ENCODE measurements around the gene ZFYVE28.

ZFYVE28 gene

DNA sequence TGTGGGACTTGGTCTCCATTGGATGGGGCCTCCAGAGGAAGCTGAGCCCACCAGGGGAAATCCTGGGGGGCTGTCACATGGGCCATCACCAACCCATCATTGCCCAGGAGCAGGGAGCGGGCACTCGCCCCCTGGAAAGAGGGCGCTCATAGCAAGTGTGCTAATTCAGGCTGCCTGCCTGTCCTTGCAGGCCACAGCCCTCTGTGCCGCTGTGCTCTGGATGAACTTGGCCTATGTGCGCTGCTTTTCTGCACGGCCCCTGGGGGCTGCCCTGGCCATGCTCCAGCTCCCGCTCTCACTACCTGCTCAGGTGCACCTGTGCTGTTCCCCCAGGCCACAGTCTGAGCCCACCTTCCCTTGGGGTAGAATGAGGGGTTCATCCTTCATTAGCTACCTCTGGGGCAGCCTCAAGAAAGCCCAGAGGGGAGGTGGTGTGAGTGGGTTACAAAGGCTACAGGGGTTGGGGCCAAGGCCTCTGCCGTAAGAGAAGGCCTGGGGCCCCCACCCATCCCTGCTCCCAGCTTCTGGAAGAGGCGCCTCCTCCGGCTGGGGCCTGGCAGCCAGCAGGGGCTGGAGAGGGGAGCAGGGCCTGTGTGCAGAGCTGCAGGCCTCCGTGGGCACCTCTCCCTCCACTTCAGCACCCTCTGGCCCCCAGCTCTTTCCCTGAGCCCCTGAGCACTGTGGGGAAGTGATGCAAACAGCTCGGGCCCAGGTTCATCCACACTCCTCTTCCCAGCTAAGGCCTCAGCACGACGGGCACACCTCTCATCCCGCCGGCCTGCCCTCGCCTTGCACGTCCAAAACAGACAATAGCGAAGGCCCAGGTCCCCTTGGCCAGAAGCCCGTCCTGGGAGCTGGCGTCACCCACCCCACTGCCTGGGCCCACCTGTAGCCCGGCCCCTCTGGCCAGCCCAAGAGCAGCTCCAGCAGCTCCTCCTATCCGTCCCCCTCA, 9.2 kb upstream of the ZFYVE28 start:
- DNase-seq, result no peak

GRCh38 chr4:2426711-2427275, 8.3 kb upstream of the ZFYVE28 start:
- no peak for DNase-seq

DNA sequence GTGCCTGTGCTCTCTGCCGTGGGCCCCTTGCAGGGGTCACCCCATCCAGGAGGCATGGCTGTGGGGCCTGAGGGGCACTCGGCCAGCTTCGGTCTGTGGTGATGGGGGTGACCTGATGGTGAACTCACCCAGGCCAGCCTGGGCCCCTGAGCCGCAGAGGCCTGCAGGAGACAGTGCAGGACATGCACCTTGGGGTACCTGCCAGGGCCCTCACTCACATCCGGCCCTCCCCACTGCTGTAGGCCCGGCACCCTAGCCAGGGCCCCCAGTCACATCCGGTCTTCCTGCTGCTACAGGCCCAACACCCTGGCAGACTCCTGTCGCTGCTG, 7.6 kb upstream of the ZFYVE28 start:
- no peak for DNase-seq

DNA sequence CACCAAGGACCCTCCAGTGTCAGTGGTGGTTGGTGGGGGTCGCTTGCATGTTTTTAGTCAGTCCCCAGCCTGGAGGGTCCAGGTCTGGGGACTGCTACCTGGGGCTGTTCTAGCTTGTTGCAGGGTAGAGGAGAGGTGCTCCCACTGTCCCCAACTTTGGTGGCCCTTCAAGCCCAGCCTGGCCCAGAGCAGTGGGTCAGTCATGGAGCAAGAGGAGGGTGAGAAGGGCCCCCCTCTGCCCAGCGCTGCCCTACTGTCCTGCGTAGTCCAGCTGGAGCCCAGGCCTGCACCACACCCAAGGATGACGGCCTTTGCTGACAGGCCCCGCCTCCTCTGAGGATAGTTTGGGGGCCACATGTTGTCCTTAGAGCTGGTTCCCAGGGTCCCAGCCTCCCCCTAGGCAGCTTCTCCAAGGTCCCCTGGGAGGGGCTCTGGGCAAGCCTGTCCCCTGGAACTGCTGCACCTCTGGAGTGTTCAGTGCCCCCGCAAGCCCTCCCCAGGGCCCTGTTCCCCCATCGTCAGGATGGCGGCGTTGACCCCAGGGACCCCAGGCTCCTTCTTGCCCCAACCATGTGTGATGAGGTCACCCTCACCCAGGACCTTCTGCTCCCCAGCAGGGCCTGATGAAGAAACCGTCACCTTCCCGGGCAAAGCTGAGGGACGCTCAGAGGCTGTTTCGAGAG, 7.1 kb upstream of the ZFYVE28 start:
- no peak for DNase-seq

DNA sequence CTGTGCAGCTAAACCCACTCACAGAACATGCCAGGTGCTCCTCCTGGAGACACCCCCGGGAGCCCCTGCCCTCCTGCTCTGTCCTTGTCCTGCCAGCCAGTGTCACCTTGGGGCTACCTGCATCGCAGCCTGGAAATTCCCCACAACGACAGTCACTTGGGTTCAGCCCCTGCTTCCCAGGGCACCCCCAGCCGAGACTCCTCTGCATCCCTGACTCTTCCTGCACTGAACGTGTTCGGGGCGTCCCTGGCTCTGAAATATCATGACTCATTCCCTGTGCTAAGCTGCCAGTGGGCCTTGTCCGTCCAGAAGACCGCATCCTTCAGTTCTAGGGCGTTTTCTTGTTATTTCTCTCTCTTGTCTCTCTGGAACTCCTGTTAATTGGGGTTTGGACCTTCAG, 6.1 kb upstream of the ZFYVE28 start:
- DNase-seq, result no peak

- no peak for DNase-seq
Observed at GRCh38 chr4:2423695-2424094, 5.2 kb upstream of the ZFYVE28 start.

GRCh38 chr4:2423066-2423465, 4.6 kb upstream of the ZFYVE28 start:
- no peak for DNase-seq

- DNase-seq, result no peak
Observed at GRCh38 chr4:2421928-2422327, 3.5 kb upstream of the ZFYVE28 start.

GRCh38 chr4:2419814-2420213, 1.4 kb upstream of the ZFYVE28 start:
- DNase-seq, result no peak

DNA sequence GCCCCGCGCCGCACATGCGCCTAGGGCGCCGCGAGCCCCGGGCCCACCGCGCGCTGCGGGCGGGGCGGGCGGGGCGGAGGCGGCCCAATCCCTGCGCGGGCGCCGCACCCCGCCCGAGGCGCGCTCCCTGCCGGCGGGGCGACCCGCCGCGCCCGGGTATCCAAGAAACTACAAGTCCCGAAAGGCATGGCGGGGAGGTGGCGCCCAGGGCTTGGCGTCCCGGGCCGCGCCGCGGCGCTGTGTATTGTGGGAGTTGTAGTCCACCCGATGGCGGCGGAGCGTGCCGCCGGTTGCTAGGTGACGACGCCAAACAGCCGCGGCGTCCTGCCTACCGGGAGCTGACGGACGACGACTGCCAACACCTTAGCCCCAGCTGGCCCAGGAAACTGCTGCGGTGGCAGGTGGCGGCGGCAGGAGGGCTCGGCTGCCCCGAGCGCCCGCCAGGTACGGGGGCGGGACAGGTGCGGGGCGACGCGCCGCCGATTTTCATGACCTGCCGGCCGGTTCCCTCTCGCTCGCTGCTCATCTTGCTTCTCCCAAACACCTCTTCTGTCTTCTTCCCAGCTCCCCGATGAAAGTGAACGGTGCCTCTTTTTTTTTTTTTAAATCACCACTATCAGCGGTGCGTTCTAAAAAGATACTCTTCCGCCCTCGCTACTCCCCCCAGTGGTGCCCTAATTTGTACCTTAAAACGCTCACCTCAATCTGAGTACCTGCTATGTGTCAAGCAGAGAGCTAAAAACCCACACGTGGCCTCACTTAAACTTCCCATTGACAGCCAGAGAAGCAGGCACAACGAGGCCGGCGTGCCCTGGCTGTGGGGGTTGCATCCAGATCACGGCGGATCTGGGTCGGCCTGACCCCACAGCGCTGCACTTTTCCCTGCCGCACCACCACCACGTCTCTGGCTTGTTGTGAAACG, 466 bp upstream of the ZFYVE28 start, which contains the start of gene CFAP99:
TSS of gene CFAP99 (plus strand) at position 306 of the 922 bp plus-strand sequence.
- peak; percentile 98 for DNase-seq

- DNase-seq, result no peak
Observed at GRCh38 chr4:2417226-2417764, 1.1 kb downstream of the ZFYVE28 start.

DNA sequence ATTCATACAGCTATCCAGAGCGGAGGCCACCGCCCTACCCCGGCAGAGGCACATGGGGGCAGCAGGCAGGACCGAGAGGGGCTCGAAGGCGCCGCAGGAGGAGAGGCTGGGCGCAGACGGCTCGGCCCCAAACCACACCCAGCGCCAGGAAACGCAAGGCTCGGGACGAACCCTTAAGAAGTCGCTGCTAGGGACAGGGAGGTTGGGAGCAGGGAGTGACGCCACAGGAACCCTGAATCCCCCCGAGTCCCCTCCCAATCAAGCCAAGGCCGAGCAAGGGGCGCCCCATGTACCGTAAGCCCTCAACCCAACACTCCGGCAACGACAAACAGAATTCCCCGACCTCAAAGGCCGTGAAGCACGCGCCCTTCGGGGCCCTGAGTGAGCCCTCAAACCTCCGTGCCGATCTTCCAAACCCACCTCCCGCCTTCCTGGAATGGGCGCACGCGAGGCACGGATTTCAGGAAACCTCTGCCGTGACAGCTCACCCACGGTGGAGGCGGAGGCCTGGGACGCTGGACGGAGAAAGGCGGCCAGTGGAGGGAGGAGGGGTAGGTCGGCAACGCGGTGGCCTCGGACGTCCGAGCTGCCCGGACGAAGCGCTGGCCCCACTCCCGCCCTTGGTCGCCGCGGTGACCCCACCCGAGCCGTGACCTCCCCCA, 1.8 kb downstream of the ZFYVE28 start:
- peak; percentile 12 for DNase-seq

GRCh38 chr4:2415881-2416563, 2.4 kb downstream of the ZFYVE28 start:
- no peak for DNase-seq

DNA sequence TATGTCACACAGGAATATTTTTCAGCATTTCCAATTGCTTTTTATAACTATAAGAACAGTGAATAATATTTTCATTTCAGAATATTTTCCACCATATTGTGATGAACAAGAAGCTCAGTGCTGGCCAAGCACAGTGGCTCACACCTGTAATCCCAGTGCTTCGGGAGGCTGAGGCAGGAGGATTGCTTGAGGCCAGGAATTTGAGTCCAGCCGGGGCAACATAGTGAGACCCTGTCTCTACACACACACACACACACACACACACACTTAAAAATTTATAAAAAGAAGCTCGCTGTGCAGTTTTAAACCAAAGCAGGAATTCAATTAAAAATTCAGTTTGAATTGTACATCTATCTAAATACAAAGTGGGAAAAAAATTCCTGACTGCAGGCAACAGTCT, 3.2 kb downstream of the ZFYVE28 start:
- DNase-seq, result no peak

DNA sequence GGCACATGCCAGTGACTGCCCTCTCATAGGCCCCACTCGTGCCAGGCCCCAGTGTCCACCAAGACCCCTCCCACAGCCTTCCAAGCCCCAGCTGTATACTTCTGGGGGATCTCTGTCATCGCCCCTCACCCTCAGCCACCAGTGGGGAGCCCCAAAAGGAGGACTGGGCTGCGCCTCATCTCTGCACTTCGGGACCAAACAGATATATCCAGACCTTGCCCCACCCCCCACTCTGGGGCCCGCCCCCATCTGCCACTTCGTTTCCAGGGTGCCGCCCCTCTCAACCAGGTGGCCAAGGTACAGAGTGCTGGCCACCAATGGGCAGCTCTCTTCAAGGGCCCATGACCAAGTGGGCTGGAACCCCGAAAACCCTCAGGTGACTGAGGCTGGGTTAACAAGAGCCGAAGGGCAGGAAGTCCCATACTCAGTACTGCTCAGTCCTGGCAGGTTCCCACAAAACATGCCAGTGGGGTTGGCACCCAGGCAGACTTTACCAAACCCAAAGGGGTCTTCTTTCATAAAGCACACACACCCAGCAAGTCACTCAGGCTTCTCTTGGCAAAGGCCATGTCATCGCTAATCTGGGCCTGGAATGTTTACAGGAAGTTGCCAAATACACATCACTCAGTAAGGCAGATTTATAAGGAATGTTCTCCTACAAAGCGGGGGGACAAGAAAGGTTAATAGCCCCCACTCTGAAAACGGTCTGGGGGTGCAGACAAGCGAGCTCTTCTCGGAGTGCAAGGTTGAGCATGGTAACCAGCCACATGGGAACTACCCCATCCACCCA, 4.4 kb downstream of the ZFYVE28 start:
- peak; percentile 13 for DNase-seq

GRCh38 chr4:2412885-2413716, 5.3 kb downstream of the ZFYVE28 start:
- peak; percentile 86 for DNase-seq

DNA sequence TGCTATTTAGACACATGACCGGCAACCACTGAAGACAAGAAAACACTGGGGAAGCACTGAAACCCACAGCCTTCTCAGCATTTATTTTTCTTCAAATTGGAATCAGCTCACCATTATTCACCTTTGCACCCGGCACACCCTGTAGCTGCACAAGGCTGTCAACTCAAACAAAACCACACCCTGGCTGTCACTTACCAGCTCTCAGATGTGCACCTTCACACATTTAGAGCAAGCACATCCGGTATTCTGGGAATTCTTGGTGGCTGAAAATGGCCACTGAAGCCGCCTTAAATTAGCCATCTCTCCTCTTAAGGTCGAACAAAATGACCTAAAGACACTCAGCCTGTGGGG, 5.9 kb downstream of the ZFYVE28 start:
- DNase-seq, result peak; percentile 62

GRCh38 chr4:2411786-2412510, 6.5 kb downstream of the ZFYVE28 start:
- no peak for DNase-seq

- no peak for DNase-seq
Observed at GRCh38 chr4:2409381-2409783, 9.1 kb downstream of the ZFYVE28 start.
